CD4-positive, alpha-beta T cell treated with Interleukin-4 for 4 hours (primary cell): ENCODE measurements around the gene PDX1.

Source experiments
- DNase-seq: peaks from one replicate; pipeline ENCODE4 v3.0.0-alpha.2; 2020

Gene PDX1

GRCh38 chr13:27970382-27971235 lies 50.8 kb downstream of the PDX1 start:
- no peak for DNase-seq

- no peak for DNase-seq
These were observed 51.4 kb downstream of the PDX1 start for GRCh38 chr13:27971236-27971645.

- no peak for DNase-seq
These were observed 52.1 kb downstream of the PDX1 start for GRCh38 chr13:27971776-27972477.

- no peak for DNase-seq
These were observed 52.6 kb downstream of the PDX1 start for GRCh38 chr13:27972478-27972820.

- DNase-seq, result no peak
These were observed 53.5 kb downstream of the PDX1 start for GRCh38 chr13:27973291-27973690.

- DNase-seq, result no peak
These were observed 54.3 kb downstream of the PDX1 start for GRCh38 chr13:27973961-27974662.
